ENCODE measurements around the gene C16orf78. TPM values are rescaled to one million over a fixed set of nuclear protein-coding genes. Genes with fewer than 3 reads are reported as not detected.

The C16orf78 gene
- total and polyA plus RNA-seq, 10 donors: not detected

DNA sequence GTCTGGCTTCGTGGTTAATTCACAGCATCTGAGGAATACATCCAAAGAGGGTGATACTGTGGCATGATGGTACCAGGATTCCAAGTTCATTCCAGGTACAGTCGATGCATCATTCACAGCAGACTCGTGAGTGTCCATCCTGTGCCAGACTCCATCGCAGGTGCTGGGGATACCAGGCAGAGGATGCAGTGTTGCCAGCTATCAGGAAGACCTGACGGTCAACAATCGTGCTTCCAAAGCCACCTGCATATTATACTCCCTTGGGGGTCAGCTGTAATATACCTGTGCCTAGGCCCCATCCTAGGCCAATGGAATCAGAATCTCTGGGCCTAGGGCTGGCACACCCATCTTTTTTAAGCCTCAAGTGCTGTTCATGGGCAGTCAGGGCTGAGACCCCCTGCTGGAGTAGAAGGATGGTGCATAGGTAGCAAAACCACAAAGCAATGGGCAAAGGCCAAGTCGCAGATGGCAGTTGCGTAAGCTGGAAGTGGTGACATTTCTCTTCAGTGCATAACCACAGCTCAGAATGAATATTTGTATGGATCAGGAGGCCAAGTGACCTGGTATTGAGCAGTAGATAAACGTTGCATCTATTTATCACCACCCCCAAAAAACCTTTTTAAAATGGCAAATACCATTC, 42.9 kb upstream of the C16orf78 start:
- no peaks in the 10 kb centered on the region for H3K36me3 ChIP-seq
- H3K9me3 ChIP-seq: no peaks in the 10 kb centered on the region
- WGBS, 5 donors: 62 to 71% (median 68%) methylated on average over 9 of the region's 9 CpGs
- intact Hi-C loops (cut with DNase I; ENCODE audit: low total_unique reads): no loop called here
- no peak for DNase-seq
- no peak overlapping the region for H3K27ac ChIP-seq
- TF ChIP-seq, protein P1, sequence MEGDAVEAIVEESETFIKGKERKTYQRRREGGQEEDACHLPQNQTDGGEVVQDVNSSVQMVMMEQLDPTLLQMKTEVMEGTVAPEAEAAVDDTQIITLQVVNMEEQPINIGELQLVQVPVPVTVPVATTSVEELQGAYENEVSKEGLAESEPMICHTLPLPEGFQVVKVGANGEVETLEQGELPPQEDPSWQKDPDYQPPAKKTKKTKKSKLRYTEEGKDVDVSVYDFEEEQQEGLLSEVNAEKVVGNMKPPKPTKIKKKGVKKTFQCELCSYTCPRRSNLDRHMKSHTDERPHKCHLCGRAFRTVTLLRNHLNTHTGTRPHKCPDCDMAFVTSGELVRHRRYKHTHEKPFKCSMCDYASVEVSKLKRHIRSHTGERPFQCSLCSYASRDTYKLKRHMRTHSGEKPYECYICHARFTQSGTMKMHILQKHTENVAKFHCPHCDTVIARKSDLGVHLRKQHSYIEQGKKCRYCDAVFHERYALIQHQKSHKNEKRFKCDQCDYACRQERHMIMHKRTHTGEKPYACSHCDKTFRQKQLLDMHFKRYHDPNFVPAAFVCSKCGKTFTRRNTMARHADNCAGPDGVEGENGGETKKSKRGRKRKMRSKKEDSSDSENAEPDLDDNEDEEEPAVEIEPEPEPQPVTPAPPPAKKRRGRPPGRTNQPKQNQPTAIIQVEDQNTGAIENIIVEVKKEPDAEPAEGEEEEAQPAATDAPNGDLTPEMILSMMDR (IDR thresholded peaks at IDR 0.05 in 8 of 11, conservative IDR thresholded peaks at IDR 0.05 in 3 of 11): no peak
- TF ChIP-seq POLR2AphosphoS5 (IDR thresholded peaks at IDR 0.05): no peak
- TF ChIP-seq POLR2A (IDR thresholded peaks at IDR 0.05): no peak
- peaks cover 0 to under 1% (median 0%) of the 10 kb centered on the region in 7 donors for H3K27me3 ChIP-seq (replicated peaks in 1 of 7)
- H3K4me3 ChIP-seq: no peak overlapping the region
- H3K4me1 ChIP-seq: no peaks in the 10 kb centered on the region

DNA sequence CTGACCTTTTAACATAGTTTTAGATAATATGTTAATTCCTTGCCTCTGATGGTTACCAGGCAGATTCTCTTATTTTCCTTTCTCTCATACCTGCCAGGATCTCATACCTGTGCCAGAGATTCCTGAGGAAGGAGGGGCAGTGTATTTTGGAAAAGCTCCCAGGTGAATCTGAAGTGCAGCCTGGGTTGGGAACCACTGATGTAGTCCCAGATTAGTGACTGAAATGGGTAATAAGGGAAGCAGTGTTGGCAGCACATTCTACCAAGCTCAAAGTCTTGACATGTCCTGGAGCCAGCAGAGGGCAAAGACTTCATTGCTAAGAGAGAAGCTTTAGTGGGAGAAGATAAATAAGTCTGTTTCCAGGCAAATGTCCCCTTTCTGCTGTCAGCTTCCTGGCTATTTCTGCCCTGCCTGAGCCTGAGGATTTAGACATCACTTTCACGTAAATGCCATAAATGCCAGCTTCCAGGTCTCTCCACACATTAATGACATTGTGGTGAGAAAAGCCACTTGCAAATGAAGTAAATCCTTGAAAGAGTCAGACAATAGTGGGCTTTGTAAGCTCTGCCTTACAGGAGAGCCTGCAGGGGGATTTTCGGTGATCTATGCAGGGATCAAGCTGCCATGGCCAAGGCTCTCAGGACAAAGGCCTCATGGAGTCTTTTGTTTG, 40.9 kb upstream of the C16orf78 start:
- Histone ChIP-seq H3K4me1 (no peaks in the 10 kb centered on the region), H3K27me3 (replicated peaks in 1 of 7) (peaks cover 0 to 21% (median 0%) of the 10 kb centered on the region in 7 donors), H3K36me3 (no peaks in the 10 kb centered on the region), H3K4me3 (no peak overlapping the region), H3K9me3 (no peaks in the 10 kb centered on the region), H3K27ac (no peak overlapping the region)
- intact Hi-C loops (cut with DNase I; ENCODE audit: low total_unique reads): no loop called here
- WGBS, 5 donors: 66 to 92% (median 82%) methylated on average over 2 of the region's 2 CpGs
- DNase-seq: no peak
- TF ChIP-seq POLR2AphosphoS5 (IDR thresholded peaks at IDR 0.05): no peak
- TF ChIP-seq, protein P1 (IDR thresholded peaks at IDR 0.05 in 8 of 11, conservative IDR thresholded peaks at IDR 0.05 in 3 of 11): no peak
- no peak for TF ChIP-seq POLR2A (IDR thresholded peaks at IDR 0.05)

DNA sequence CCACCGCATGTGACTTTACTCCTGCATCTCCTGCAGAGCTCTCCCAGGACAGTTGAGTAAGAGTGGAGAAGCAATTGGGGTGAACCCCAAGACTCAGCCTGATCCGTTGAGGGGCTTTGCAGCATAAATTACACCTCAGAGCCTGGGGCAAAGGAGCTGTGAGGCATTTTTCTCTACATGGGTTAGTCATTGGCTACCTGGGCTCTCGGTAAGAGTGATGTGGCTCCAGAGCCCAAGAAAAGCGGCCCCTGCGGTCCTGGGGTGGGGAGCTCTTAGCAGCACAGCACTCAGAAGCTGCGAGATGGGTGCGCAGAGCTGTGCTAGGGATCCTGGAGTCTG, 40.4 kb upstream of the C16orf78 start:
- DNase-seq: no peak
- H3K27me3 ChIP-seq (replicated peaks in 1 of 7): peaks cover 0 to 26% (median 0%) of the 10 kb centered on the region in 7 donors

DNA sequence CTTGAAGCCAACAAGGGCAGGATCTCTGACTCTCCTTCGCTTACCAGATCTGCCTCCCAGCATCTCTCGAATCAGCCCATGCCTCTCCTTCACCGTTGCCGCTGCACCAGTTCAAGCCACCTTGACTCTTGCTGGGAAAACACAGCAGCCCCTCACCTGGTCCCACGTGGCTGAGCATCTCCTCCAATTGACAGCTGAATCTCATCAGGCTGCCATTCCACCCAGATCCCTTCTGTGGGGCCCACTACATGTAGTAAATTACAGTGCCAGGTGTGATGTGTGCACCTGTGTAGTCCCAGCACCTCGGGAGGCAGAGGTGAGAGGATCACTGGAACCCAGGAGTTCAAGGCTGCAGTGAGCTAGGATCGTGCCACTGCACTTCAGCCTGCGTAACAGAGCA, 37.8 kb upstream of the C16orf78 start:
- DNase-seq: no peak
- Histone ChIP-seq H3K4me1 (no peaks in the 10 kb centered on the region), H3K27me3 (replicated peaks in 1 of 7) (peaks cover 0 to 51% (median 0%) of the 10 kb centered on the region in 7 donors), H3K9me3 (no peaks in the 10 kb centered on the region), H3K27ac (no peak overlapping the region), H3K4me3 (no peak overlapping the region), H3K36me3 (no peaks in the 10 kb centered on the region)
- 59 to 77% (median 66%) methylated on average over 8 of the region's 8 CpGs for WGBS, 5 donors
- TF ChIP-seq POLR2A (IDR thresholded peaks at IDR 0.05) (no peak), POLR2AphosphoS5 (IDR thresholded peaks at IDR 0.05) (no peak)
- TF ChIP-seq, protein P1 (IDR thresholded peaks at IDR 0.05 in 8 of 11, conservative IDR thresholded peaks at IDR 0.05 in 3 of 11): no peak
- intact Hi-C loops (cut with DNase I; ENCODE audit: low total_unique reads): no loop called here

More for the DNA sequence above, 40.4 kb upstream of the C16orf78 start:
- no peaks in the 10 kb centered on the region for H3K36me3 ChIP-seq
- H3K4me3 ChIP-seq: no peak overlapping the region
- no peak overlapping the region for H3K27ac ChIP-seq
- 67 to 83% (median 78%) methylated on average over 5 to 7 of the region's 7 CpGs for WGBS, 5 donors
- intact Hi-C loops (cut with DNase I; ENCODE audit: low total_unique reads): no loop called here
- H3K4me1 ChIP-seq: no peaks in the 10 kb centered on the region
- TF ChIP-seq POLR2A (IDR thresholded peaks at IDR 0.05): no peak
- TF ChIP-seq POLR2AphosphoS5 (IDR thresholded peaks at IDR 0.05): no peak
- TF ChIP-seq, protein P1 (IDR thresholded peaks at IDR 0.05 in 8 of 11, conservative IDR thresholded peaks at IDR 0.05 in 3 of 11): no peak
- H3K9me3 ChIP-seq: no peaks in the 10 kb centered on the region

All from spleen (tissue), 11 donors.